GM21786 (cell line): ENCODE data around the gene DOK6.
"Not testable (repeated sequence)": the region's sequence is repeated elsewhere in the genome, so short reads cannot be mapped to it uniquely, and the experiment has no call there.

Source experiments
- ATAC-seq: cut with Tn5 transposase; IDR thresholded peaks from one replicate; pipeline ENCODE4 v1.9.1; 2021; ENCODE audit not compliant: unreplicated experiment

DOK6 gene

GRCh38 chr18:69853051-69853450, 452.4 kb downstream of the DOK6 start:
- no peak for ATAC-seq

GRCh38 chr18:69854455-69854854, 453.8 kb downstream of the DOK6 start:
- ATAC-seq: no peak

- ATAC-seq: no peak
Observed at GRCh38 chr18:69858897-69859296, 458.2 kb downstream of the DOK6 start.

GRCh38 chr18:69864802-69865201, 464.1 kb downstream of the DOK6 start:
- ATAC-seq: peak; percentile 85

GRCh38 chr18:69865776-69866175, 465.1 kb downstream of the DOK6 start:
- ATAC-seq: no peak

GRCh38 chr18:69866212-69866611, 465.5 kb downstream of the DOK6 start:
- ATAC-seq: no peak

GRCh38 chr18:69870736-69871135, 470.0 kb downstream of the DOK6 start:
- ATAC-seq: no peak

- no peak for ATAC-seq
Observed at GRCh38 chr18:69871363-69871762, 470.7 kb downstream of the DOK6 start.

GRCh38 chr18:69872661-69873060, 472.0 kb downstream of the DOK6 start:
- ATAC-seq: no peak

- no peak for ATAC-seq
Observed at GRCh38 chr18:69874058-69874457, 473.4 kb downstream of the DOK6 start.

- ATAC-seq: no peak
Observed at GRCh38 chr18:69876490-69876889, 475.8 kb downstream of the DOK6 start.

- ATAC-seq: no peak
Observed at GRCh38 chr18:69878213-69878933, 477.7 kb downstream of the DOK6 start.

GRCh38 chr18:69879051-69879450, 478.4 kb downstream of the DOK6 start:
- not testable (repeated sequence) for ATAC-seq

- ATAC-seq: no peak
Observed at GRCh38 chr18:69880083-69880482, 479.4 kb downstream of the DOK6 start.

- ATAC-seq: peak; percentile 44
Observed at GRCh38 chr18:69882965-69883668, 482.4 kb downstream of the DOK6 start.

GRCh38 chr18:69883781-69884180, 483.1 kb downstream of the DOK6 start:
- no peak for ATAC-seq

- ATAC-seq: no peak
Observed at GRCh38 chr18:69885355-69885754, 484.7 kb downstream of the DOK6 start.

GRCh38 chr18:69885841-69886531, 485.3 kb downstream of the DOK6 start:
- peak; percentile 72 for ATAC-seq

GRCh38 chr18:69887256-69887655, 486.6 kb downstream of the DOK6 start:
- no peak for ATAC-seq

GRCh38 chr18:69889009-69889408, 488.3 kb downstream of the DOK6 start:
- no peak for ATAC-seq

GRCh38 chr18:69890558-69890957, 489.9 kb downstream of the DOK6 start:
- ATAC-seq: no peak

GRCh38 chr18:69894467-69894866, 493.8 kb downstream of the DOK6 start:
- ATAC-seq: no peak
